ENCODE results near the gene B4GALT1.

The B4GALT1 gene

DNA sequence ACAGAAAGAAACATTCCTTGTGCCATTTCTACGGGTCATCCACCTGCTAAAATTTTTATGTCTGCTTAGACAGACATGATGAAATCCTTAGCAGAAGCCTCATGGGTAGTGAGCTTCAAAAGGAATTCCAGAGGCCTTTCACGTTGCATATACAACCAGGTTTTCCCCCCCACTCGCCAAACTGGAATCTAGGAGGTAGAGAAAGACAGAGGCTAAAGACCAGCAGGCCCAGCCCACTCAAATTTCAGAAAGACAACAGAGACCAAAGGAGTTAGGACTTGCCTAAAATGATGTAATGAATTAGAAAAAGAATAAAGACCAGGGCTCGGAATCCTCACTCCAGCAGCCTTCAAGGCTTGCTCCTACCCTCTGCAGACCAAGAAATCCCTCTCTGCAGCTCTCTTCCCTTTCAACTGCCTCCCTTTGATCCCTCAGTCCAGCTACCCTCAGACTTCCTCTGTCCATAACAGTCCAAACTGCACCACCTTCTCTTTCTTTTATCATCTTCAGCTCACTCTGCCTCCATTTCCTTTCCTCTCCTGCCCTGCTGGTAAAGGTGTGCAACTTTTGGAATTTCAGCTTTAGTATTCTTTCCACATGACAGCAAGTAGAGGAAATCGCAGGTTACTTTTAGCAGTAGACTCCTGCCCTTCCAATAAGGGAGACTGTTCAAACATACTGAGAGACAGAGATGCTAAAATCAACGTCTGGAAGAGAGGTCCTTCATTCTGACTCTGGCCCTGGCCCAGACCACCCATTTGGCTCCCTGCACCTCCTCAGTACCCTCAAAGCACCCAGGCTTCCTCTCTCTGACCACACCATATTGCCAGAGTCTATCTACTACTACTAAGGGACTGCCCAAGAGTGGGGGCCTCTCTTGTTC, 8.9 kb downstream of the B4GALT1 start:
- Histone ChIP-seq H2BK120ac (ENCODE audit: low read depth, low read length) (peak overlapping the region; percentile 74), H4K8ac (ENCODE audit: low read length) (no peak overlapping the region), H4K91ac (ENCODE audit: low read length) (peak overlapping the region; percentile 87), H3K27me3 (ENCODE audit: control insufficient read depth in 1 of 2, insufficient read depth in 1 of 2, low read length in 2 of 2) (no peaks in the 10 kb centered on the region), H3K18ac (ENCODE audit: low read depth in 1 of 2, low read length in 2 of 2) (peak overlapping the region; percentile 3 to 93), H3K4ac (ENCODE audit: low read depth in 1 of 2, low read length in 2 of 2) (peak overlapping the region; percentile 47 to 91), H2BK15ac (ENCODE audit: low read depth, poor library complexity, severe bottlenecking) (peak overlapping the region; percentile 65), H3K4me3 (ENCODE audit: insufficient read depth in 1 of 2, low read depth in 1 of 2, low read length in 2 of 2) (peak overlapping the region in 1 of 2 experiments; percentile 22), H3K9ac (ENCODE audit: low read length) (peak overlapping the region; percentile 69), H3K4me2 (ENCODE audit: low read length, poor library complexity, severe bottlenecking) (no peak overlapping the region), H2BK5ac (ENCODE audit: low read depth, low read length, poor library complexity, severe bottlenecking) (peak overlapping the region; percentile 22), H3K36me3 (ENCODE audit: control insufficient read depth in 1 of 2, insufficient read depth in 2 of 2, low read depth in 1 of 2, low read length in 2 of 2) (no peaks in the 10 kb centered on the region), H2BK12ac (ENCODE audit: low read length in 2 of 2) (peak overlapping the region; percentile 22 to 93), H3K9me3 (ENCODE audit: control insufficient read depth, low read length) (no peaks in the 10 kb centered on the region), H3K4me1 (ENCODE audit: control insufficient read depth, insufficient read depth, low read depth, low read length) (peaks cover 37% of the 10 kb centered on the region), H3K23ac (ENCODE audit: low read length in 2 of 2) (no peak overlapping the region), H3K27ac (ENCODE audit: low read length, poor library complexity, severe bottlenecking) (no peak overlapping the region), H2AFZ (ENCODE audit: low read depth, low read length) (no peak overlapping the region), H3K79me1 (replicated peaks; ENCODE audit: low read length, poor library complexity, severe bottlenecking) (peaks cover 19% of the 10 kb centered on the region), H2AK5ac (ENCODE audit: low read length, severe bottlenecking) (peak overlapping the region; percentile 31), H3K14ac (ENCODE audit: low read length in 2 of 2) (no peak overlapping the region)
- DNase-seq: no peak
- WGBS: 81% methylated on average over 4 of the region's 6 CpGs

- no peak overlapping the region for H3K14ac ChIP-seq (ENCODE audit: low read length in 2 of 2)
- H3K9ac ChIP-seq (ENCODE audit: low read length): no peak overlapping the region
- no peaks in the 10 kb centered on the region for H3K9me3 ChIP-seq (ENCODE audit: control insufficient read depth, low read length)
- H3K27ac ChIP-seq (ENCODE audit: low read length, poor library complexity, severe bottlenecking): no peak overlapping the region
- no peak overlapping the region for H3K4ac ChIP-seq (ENCODE audit: low read depth in 1 of 2, low read length in 2 of 2)
- H3K4me3 ChIP-seq (ENCODE audit: insufficient read depth in 1 of 2, low read depth in 1 of 2, low read length in 2 of 2): no peak overlapping the region
- H3K4me2 ChIP-seq (ENCODE audit: low read length, poor library complexity, severe bottlenecking): no peak overlapping the region
- peak overlapping the region; percentile 76 for H2AK5ac ChIP-seq (ENCODE audit: low read length, severe bottlenecking)
- peak overlapping the region; percentile 47 to 84 for H2BK12ac ChIP-seq (ENCODE audit: low read length in 2 of 2)
- H3K36me3 ChIP-seq (ENCODE audit: control insufficient read depth in 1 of 2, insufficient read depth in 2 of 2, low read depth in 1 of 2, low read length in 2 of 2): no peaks in the 10 kb centered on the region
- H3K18ac ChIP-seq (ENCODE audit: low read depth in 1 of 2, low read length in 2 of 2): peak overlapping the region; percentile 12 to 16
- no peaks in the 10 kb centered on the region for H3K27me3 ChIP-seq (ENCODE audit: control insufficient read depth in 1 of 2, insufficient read depth in 1 of 2, low read length in 2 of 2)
- WGBS: 86% methylated on average over 2 of the region's 4 CpGs
- peak overlapping the region; percentile 72 for H4K8ac ChIP-seq (ENCODE audit: low read length)
- peak overlapping the region in 1 of 2 experiments; percentile 34 for H3K23ac ChIP-seq (ENCODE audit: low read length in 2 of 2)
- H2AFZ ChIP-seq (ENCODE audit: low read depth, low read length): no peak overlapping the region
- peak overlapping the region; percentile 28 for H2BK15ac ChIP-seq (ENCODE audit: low read depth, poor library complexity, severe bottlenecking)
- no peak overlapping the region for H2BK120ac ChIP-seq (ENCODE audit: low read depth, low read length)
- H3K79me1 ChIP-seq (replicated peaks; ENCODE audit: low read length, poor library complexity, severe bottlenecking): peaks cover 18% of the 10 kb centered on the region
- no peak for DNase-seq
- no peak overlapping the region for H2BK5ac ChIP-seq (ENCODE audit: low read depth, low read length, poor library complexity, severe bottlenecking)
- H4K91ac ChIP-seq (ENCODE audit: low read length): peak overlapping the region; percentile 39
- peaks cover 24% of the 10 kb centered on the region for H3K4me1 ChIP-seq (ENCODE audit: control insufficient read depth, insufficient read depth, low read depth, low read length)
These were observed 11.7 kb downstream of the B4GALT1 start for GRCh38 chr9:33155393-33155792.

GRCh38 chr9:33154371-33154770, 12.8 kb downstream of the B4GALT1 start:
- no peaks in the 10 kb centered on the region for H3K36me3 ChIP-seq (ENCODE audit: control insufficient read depth in 1 of 2, insufficient read depth in 2 of 2, low read depth in 1 of 2, low read length in 2 of 2)
- no peak overlapping the region for H3K27ac ChIP-seq (ENCODE audit: low read length, poor library complexity, severe bottlenecking)
- H4K91ac ChIP-seq (ENCODE audit: low read length): no peak overlapping the region
- H3K4ac ChIP-seq (ENCODE audit: low read depth in 1 of 2, low read length in 2 of 2): no peak overlapping the region
- H4K8ac ChIP-seq (ENCODE audit: low read length): no peak overlapping the region
- H3K27me3 ChIP-seq (ENCODE audit: control insufficient read depth in 1 of 2, insufficient read depth in 1 of 2, low read length in 2 of 2): no peaks in the 10 kb centered on the region
- H2BK15ac ChIP-seq (ENCODE audit: low read depth, poor library complexity, severe bottlenecking): no peak overlapping the region
- no peak overlapping the region for H3K9ac ChIP-seq (ENCODE audit: low read length)
- no peak overlapping the region for H3K18ac ChIP-seq (ENCODE audit: low read depth in 1 of 2, low read length in 2 of 2)
- H3K4me1 ChIP-seq (ENCODE audit: control insufficient read depth, insufficient read depth, low read depth, low read length): peaks cover 18% of the 10 kb centered on the region
- no peak overlapping the region for H3K23ac ChIP-seq (ENCODE audit: low read length in 2 of 2)
- H3K4me2 ChIP-seq (ENCODE audit: low read length, poor library complexity, severe bottlenecking): no peak overlapping the region
- no peaks in the 10 kb centered on the region for H3K9me3 ChIP-seq (ENCODE audit: control insufficient read depth, low read length)
- no peak overlapping the region for H2AFZ ChIP-seq (ENCODE audit: low read depth, low read length)
- DNase-seq: no peak
- no peak overlapping the region for H2BK12ac ChIP-seq (ENCODE audit: low read length in 2 of 2)
- no peak overlapping the region for H2BK5ac ChIP-seq (ENCODE audit: low read depth, low read length, poor library complexity, severe bottlenecking)
- 100% methylated on average over 2 of the region's 3 CpGs for WGBS
- no peak overlapping the region for H3K14ac ChIP-seq (ENCODE audit: low read length in 2 of 2)
- no peak overlapping the region for H2BK120ac ChIP-seq (ENCODE audit: low read depth, low read length)
- H3K4me3 ChIP-seq (ENCODE audit: insufficient read depth in 1 of 2, low read depth in 1 of 2, low read length in 2 of 2): no peak overlapping the region
- H3K79me1 ChIP-seq (replicated peaks; ENCODE audit: low read length, poor library complexity, severe bottlenecking): peaks cover 16% of the 10 kb centered on the region
- H2AK5ac ChIP-seq (ENCODE audit: low read length, severe bottlenecking): no peak overlapping the region

DNA sequence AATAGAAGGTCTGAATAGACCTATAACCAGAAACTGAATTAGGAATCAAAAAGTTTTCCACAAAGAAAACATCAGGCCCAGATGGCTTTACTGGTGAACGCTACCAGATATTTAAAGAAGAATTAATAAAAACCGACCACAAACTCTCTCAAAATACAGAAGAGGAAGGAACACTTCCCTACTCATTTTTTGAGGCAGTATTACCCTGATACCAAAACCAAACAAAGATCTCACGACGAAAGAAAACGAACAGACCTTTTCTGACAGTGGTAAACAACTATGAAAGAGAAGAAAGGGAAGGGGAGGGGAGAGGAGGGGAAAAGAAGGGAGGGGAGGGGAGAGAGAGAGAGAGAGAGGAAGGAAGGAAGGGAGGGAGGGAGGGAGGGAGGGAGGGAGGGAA, 13.5 kb downstream of the B4GALT1 start:
- no peak overlapping the region for H3K4me2 ChIP-seq (ENCODE audit: low read length, poor library complexity, severe bottlenecking)
- no peak overlapping the region for H3K14ac ChIP-seq (ENCODE audit: low read length in 2 of 2)

More for the DNA sequence above, 13.5 kb downstream of the B4GALT1 start:
- H3K9ac ChIP-seq (ENCODE audit: low read length): no peak overlapping the region
- peaks cover 13% of the 10 kb centered on the region for H3K4me1 ChIP-seq (ENCODE audit: control insufficient read depth, insufficient read depth, low read depth, low read length)
- no peak overlapping the region for H2BK15ac ChIP-seq (ENCODE audit: low read depth, poor library complexity, severe bottlenecking)
- peaks cover 18% of the 10 kb centered on the region for H3K79me1 ChIP-seq (replicated peaks; ENCODE audit: low read length, poor library complexity, severe bottlenecking)
- H2BK120ac ChIP-seq (ENCODE audit: low read depth, low read length): no peak overlapping the region
- H3K18ac ChIP-seq (ENCODE audit: low read depth in 1 of 2, low read length in 2 of 2): no peak overlapping the region
- no peaks in the 10 kb centered on the region for H3K9me3 ChIP-seq (ENCODE audit: control insufficient read depth, low read length)
- no peak overlapping the region for H4K8ac ChIP-seq (ENCODE audit: low read length)
- H4K91ac ChIP-seq (ENCODE audit: low read length): no peak overlapping the region
- H3K27ac ChIP-seq (ENCODE audit: low read length, poor library complexity, severe bottlenecking): no peak overlapping the region
- H3K27me3 ChIP-seq (ENCODE audit: control insufficient read depth in 1 of 2, insufficient read depth in 1 of 2, low read length in 2 of 2): no peaks in the 10 kb centered on the region
- H2AFZ ChIP-seq (ENCODE audit: low read depth, low read length): no peak overlapping the region
- H3K23ac ChIP-seq (ENCODE audit: low read length in 2 of 2): no peak overlapping the region
- H2BK5ac ChIP-seq (ENCODE audit: low read depth, low read length, poor library complexity, severe bottlenecking): no peak overlapping the region
- H2AK5ac ChIP-seq (ENCODE audit: low read length, severe bottlenecking): no peak overlapping the region
- H3K4me3 ChIP-seq (ENCODE audit: insufficient read depth in 1 of 2, low read depth in 1 of 2, low read length in 2 of 2): no peak overlapping the region
- no peaks in the 10 kb centered on the region for H3K36me3 ChIP-seq (ENCODE audit: control insufficient read depth in 1 of 2, insufficient read depth in 2 of 2, low read depth in 1 of 2, low read length in 2 of 2)
- 84% methylated on average over 4 of the region's 5 CpGs for WGBS
- H3K4ac ChIP-seq (ENCODE audit: low read depth in 1 of 2, low read length in 2 of 2): no peak overlapping the region
- no peak overlapping the region for H2BK12ac ChIP-seq (ENCODE audit: low read length in 2 of 2)
- no peak for DNase-seq

Measured in mesenchymal stem cell (in vitro differentiated cells and primary cell).